Spinal cord (tissue), 10 donors: ENCODE measurements around the gene SEMA4C. TPM values are rescaled to one million over a fixed set of nuclear protein-coding genes. Genes with fewer than 3 reads are reported as not detected.
A peak's percentile ranks its signal among the peaks of the same experiment; 100 is the strongest.

Experiments used
- DNase-seq, 6 donors: peaks; one replicate each; pipeline versions ENCODE4 v3.0.0 to v3.0.0-alpha.2; 2013 to 2015; ENCODE audit warnings: low spot score in 6 of 6, low read depth in 4 of 6
- H3K27ac ChIP-seq: one replicate; pipeline ENCODE4 v1.5.1; 2013; ENCODE audit warnings: low read depth, low read length, control low read depth
- H3K27me3 ChIP-seq: one replicate; pipeline ENCODE4 v1.6.1; 2013; ENCODE audit warnings: low read length; ENCODE audit not compliant: control insufficient read depth, insufficient read depth
- H3K36me3 ChIP-seq: one replicate; pipeline ENCODE4 v1.6.1; 2013; ENCODE audit warnings: low read length; ENCODE audit not compliant: control insufficient read depth, insufficient read depth
- H3K4me1 ChIP-seq: one replicate; pipeline ENCODE4 v1.6.1; 2013; ENCODE audit warnings: low read length; ENCODE audit not compliant: control insufficient read depth, insufficient read depth
- H3K4me3 ChIP-seq: one replicate; pipeline ENCODE4 v1.5.1; 2013; ENCODE audit warnings: low read depth, low read length, control low read depth
- H3K9me3 ChIP-seq: one replicate; pipeline ENCODE4 v1.6.1; 2013; ENCODE audit warnings: low read length; ENCODE audit not compliant: control insufficient read depth, insufficient read depth
- WGBS: methylation state at CpG from one replicate; pipeline ENCODE4 v1.1.5; 2013; ENCODE audit warnings: missing lambda C conversion rate; ENCODE audit not compliant: insufficient coverage; 5-methylcytosine and 5-hydroxymethylcytosine counted together
- polyA plus RNA-seq, 2 donors: library from polyadenylated mRNA; unstranded; fragments of 120-200 nt; gene quantifications; one replicate each; pipeline ENCODE4 v1.2.1, GENCODE V29; 2013; ENCODE audit not compliant: insufficient read length in 2 of 2
- total RNA-seq, 2 donors: library from RNA; depleted of rRNA in 1 of 2; stranded (reverse); fragments of 120-200 nt in 1 of 2; fragments of >200 nt in 1 of 2; gene quantifications; one replicate each; pipeline versions ENCODE4 v1.2.3 to v1.2.4, GENCODE V29; 2013 to 2014
- donor health status: healthy.

SEMA4C gene
- total and polyA plus RNA-seq, 4 donors = 35.9 to 84.0 (median 57.4) TPM

DNA sequence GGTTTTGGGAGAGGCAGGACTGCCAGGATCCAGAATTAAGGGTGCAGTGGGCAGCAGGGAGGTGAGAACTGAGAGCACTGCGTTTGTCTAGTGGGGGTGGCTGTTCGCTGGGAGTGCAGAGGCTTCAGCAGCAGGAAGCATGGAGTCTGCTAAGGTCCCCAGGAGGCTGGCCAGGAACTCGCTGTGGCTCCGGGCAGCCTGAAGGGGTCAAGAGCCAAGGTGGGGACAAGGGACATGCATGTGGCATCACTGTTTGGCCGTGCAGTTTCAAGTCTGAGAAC lies 43.2 kb upstream of the SEMA4C start:
- no peak overlapping the region for H3K27ac ChIP-seq
- no peaks in the 10 kb centered on the region for H3K36me3 ChIP-seq
- no peaks in the 10 kb centered on the region for H3K27me3 ChIP-seq
- 65% methylated on average over 5 of the region's 5 CpGs for WGBS
- H3K4me1 ChIP-seq = peaks cover 52% of the 10 kb centered on the region
- no peak for DNase-seq
- no peak overlapping the region for H3K4me3 ChIP-seq
- no peaks in the 10 kb centered on the region for H3K9me3 ChIP-seq

DNA sequence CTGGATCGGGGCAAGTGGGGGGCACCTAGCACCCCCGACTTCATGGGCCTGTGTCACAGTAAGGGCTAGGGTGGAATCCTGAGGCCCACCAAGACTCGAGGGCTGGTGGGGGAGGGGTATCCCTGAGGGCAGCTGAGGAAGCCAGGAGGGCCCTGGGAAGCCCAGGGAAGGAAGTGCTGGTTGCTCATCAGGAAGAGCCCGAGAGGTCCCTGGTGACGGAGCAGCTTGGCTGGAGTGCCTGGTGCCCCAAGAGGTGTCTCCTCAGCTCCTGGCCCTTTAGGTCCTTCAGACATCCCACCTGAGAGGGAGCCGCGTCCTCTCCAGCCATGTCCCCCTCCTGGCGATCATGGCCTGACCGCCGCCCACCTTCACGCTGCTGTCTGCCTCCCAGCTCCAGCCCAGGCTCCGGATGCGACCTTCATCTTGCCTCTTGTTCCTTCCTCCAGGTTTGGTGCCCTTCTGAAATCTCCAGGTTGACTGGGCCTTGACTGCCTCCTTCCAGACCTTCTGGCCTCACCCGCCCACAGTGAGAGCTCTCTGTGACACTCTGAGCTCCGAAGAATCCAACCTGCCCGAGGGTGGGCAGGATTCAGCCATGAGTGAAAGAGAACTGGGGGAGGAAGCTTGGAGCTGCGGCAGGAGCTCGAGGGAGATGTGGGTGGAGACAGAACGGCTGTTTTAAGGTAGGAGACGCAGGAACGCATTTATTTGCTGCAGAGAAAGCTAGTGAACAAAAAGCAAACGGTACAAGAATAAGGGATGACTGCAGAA lies 42.7 kb upstream of the SEMA4C start:
- no peaks in the 10 kb centered on the region for H3K9me3 ChIP-seq
- no peak overlapping the region for H3K27ac ChIP-seq
- 79% methylated on average over 22 of the region's 22 CpGs for WGBS
- H3K36me3 ChIP-seq = no peaks in the 10 kb centered on the region
- H3K4me3 ChIP-seq = no peak overlapping the region
- peaks cover 57% of the 10 kb centered on the region for H3K4me1 ChIP-seq
- no peaks in the 10 kb centered on the region for H3K27me3 ChIP-seq
- DNase-seq = no peak

DNA sequence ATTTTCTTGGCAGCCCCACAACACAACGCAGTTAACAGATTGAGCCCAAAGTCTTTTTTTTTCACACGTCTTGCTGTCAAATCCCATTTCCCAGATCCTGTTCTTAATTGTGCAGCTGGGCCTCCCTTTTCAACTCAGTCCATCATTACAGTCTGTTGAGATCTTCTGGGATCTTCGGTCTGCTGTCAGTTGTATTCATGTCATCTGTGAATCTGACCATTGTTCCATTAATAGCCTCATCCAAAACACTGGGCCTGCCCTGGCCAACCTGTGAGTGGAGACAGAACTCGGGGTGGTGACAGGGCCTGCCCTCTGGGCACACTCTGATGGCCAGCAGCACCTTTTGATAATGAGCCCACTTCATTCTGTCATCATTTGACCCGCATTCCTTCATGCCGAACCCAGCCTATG lies 39.7 kb upstream of the SEMA4C start:
- no peak overlapping the region for H3K4me3 ChIP-seq
- H3K4me1 ChIP-seq = peaks cover 62% of the 10 kb centered on the region
- 47% methylated on average over 3 of the region's 6 CpGs for WGBS
- H3K9me3 ChIP-seq = no peaks in the 10 kb centered on the region
- DNase-seq = peak in 1 of 6 donors; percentile 79
- H3K27ac ChIP-seq = no peak overlapping the region
- H3K27me3 ChIP-seq = no peaks in the 10 kb centered on the region
- no peaks in the 10 kb centered on the region for H3K36me3 ChIP-seq

DNA sequence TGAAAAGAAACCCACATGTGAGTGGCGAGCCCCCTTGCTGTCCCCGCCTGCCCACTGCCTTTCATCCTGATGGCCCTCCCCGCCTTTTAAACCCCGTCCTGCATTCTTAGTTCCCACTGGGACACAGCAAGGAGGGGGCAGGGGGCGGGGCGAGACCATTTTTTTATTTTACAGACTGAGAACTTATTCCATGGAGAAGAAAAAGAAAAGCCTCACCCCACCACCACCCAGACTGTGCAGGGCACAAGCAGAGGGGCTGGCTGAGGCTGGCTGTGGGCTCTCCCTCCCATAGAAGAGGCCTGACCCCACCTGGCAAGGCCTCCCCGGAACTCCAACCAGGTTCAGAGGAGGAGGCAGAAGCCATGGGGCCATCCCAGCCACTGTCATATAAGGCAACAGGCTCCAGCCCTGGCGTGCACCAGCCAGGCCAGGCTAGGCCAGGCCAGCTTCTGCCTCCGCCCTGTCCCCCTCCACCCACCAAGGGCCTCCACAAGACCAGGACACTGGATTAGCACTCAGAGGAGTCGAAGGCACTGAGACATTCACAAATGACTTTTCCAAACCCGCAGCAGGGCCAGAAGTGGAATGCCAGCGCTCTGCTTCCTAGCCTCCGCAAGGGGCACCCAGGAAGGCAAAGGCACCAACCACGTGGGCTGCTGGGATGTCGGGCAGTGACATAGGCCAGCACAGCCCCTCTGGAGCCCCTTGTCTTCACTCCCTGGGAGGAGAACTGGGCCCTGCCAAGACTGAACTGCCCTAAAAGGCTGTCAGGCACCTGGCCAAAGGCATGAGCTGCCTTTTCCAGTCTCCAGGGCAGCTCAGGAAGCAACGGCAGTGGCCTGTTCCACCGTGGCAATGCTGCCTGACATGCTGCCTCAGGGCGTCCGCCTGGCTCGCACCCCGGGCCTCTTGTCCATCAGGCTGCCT lies 37.5 kb upstream of the SEMA4C start:
- H3K4me1 ChIP-seq = peaks cover 53% of the 10 kb centered on the region
- 27% methylated on average over 16 of the region's 21 CpGs for WGBS

DNA sequence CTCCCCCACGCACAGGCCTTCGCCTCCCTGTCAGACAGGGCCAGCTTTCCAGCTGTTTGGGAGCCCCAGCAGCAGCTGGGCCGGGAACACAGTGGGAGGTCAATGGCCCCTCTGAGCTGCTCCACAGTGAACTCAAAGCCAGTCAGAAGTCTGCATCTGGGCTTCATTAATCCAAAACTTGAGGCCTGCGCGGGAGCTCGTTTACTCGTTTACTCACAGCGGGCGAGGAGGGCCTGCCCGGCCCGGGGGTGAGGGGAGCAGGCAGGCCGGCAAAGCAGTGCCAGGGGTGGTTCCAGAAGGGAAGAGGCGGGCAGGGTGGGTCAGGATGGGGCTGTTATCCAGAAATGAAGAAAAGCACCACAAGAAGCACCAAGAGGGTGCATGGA lies 36.8 kb upstream of the SEMA4C start:
- H3K4me1 ChIP-seq = peaks cover 46% of the 10 kb centered on the region
- no peaks in the 10 kb centered on the region for H3K27me3 ChIP-seq
- no peak overlapping the region for H3K4me3 ChIP-seq
- H3K36me3 ChIP-seq = no peaks in the 10 kb centered on the region
- peak overlapping the region; percentile 88 for H3K27ac ChIP-seq
- peak in 2 of 6 donors; percentile 35 to 67 for DNase-seq
- 32% methylated on average over 13 of the region's 13 CpGs for WGBS
- H3K9me3 ChIP-seq = no peaks in the 10 kb centered on the region

More for the DNA sequence above, 37.5 kb upstream of the SEMA4C start:
- peak overlapping the region; percentile 88 for H3K27ac ChIP-seq
- no peaks in the 10 kb centered on the region for H3K36me3 ChIP-seq
- no peaks in the 10 kb centered on the region for H3K9me3 ChIP-seq
- peak overlapping the region; percentile 14 for H3K4me3 ChIP-seq
- peak in 5 of 6 donors; percentile 76 to 92 (median 84) for DNase-seq
- H3K27me3 ChIP-seq = no peaks in the 10 kb centered on the region

DNA sequence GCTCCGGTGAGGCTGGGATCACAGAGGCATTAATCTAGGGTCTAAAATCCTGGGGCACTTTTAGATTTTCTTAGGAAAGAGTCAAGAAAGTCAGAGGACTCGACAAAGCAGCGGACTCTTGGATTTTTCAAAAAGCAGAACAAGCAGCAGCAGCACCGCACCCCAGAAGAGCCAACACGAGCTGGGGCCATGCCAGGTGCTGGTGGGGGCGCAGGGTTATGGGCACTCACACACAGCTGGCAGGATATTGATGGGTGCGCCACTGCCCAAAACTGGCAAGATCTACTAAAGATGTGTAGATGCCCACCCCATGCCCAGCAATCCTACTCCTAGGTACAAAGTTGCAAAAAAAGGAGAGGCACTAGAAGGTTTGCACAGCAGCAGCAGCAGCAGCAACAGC lies 33.9 kb upstream of the SEMA4C start:
- Histone ChIP-seq H3K27me3 (no peaks in the 10 kb centered on the region), H3K36me3 (peaks cover 3% of the 10 kb centered on the region), H3K4me1 (peaks cover 45% of the 10 kb centered on the region), H3K4me3 (no peak overlapping the region), H3K27ac (no peak overlapping the region), H3K9me3 (no peaks in the 10 kb centered on the region)
- 65% methylated on average over 6 of the region's 7 CpGs for WGBS
- DNase-seq = no peak

DNA sequence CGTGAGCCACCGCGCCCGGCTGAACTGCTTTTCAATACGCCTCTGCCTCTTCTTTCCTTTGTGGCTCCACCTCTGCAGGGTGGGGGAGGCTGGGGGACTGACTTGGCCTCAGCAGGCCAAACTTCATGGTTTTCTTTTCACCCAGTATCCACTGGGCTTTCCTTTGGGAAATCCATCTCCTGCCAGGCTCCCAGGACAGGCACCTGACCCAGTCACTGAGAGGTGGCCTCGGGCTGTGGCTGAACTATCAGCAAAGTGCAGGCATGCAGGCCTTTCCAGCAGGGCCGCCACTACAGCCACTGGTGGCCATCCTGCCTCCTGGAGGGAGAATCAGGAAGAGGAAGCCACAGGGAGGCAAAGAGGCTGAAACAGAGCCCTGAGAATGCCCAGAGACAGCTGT lies 33.4 kb upstream of the SEMA4C start:
- H3K4me3 ChIP-seq = no peak overlapping the region
- DNase-seq = no peak
- H3K27ac ChIP-seq = no peak overlapping the region
- peaks cover 45% of the 10 kb centered on the region for H3K4me1 ChIP-seq
- no peaks in the 10 kb centered on the region for H3K9me3 ChIP-seq
- 83% methylated on average over 2 of the region's 7 CpGs for WGBS
- H3K36me3 ChIP-seq = peaks cover 3% of the 10 kb centered on the region
- no peaks in the 10 kb centered on the region for H3K27me3 ChIP-seq

DNA sequence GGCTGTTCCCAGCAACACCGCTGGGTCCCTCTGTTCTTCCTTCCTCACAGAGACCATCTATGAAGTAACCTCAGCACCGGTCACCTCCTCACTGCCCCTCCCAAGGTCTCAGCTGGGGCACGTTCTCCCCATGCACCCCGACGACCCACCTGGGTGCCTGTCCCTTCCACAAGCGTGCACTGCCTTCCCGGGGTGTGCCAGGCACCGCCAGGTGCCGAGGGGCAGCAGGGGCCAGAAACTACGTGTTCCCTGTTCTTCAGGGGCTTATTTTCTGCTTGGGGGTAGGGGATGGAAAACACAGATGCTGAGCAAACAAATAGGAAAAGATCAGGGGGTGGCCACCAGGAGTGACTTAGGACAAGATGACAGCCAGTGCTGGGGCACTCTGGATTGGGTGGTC lies 30.4 kb upstream of the SEMA4C start:
- no peak for DNase-seq
- Histone ChIP-seq H3K4me1 (peaks cover 35% of the 10 kb centered on the region), H3K36me3 (peaks cover 3% of the 10 kb centered on the region), H3K4me3 (no peak overlapping the region), H3K27me3 (no peaks in the 10 kb centered on the region), H3K9me3 (no peaks in the 10 kb centered on the region), H3K27ac (no peak overlapping the region)
- WGBS = 83% methylated on average over 10 of the region's 10 CpGs

DNA sequence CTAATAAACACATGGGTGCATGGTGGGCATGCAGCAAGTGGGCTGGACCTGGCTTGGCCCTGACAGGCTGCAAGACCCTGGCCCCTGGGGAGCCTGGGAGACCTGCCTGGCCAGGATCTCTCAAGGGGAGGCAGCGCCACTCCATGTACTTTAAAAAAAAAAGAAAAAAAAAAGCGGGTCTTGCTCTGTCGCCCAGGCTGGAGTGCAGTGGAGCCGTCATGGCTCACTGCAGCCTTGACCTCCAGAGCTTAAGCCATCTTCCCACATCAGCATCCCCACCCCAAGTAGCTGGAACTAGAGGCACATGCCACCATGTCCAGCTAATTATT lies 29.5 kb upstream of the SEMA4C start:
- H3K9me3 ChIP-seq = no peaks in the 10 kb centered on the region
- no peak for DNase-seq
- no peak overlapping the region for H3K4me3 ChIP-seq
- H3K27me3 ChIP-seq = no peaks in the 10 kb centered on the region
- no peak overlapping the region for H3K27ac ChIP-seq
- H3K4me1 ChIP-seq = peaks cover 39% of the 10 kb centered on the region
- peaks cover 3% of the 10 kb centered on the region for H3K36me3 ChIP-seq
- 85% methylated on average over 2 of the region's 4 CpGs for WGBS
